Kasumi-1 (cell line): Measurements from ENCODE around the gene INSC.

Experiments
- DNase-seq, 2 experiments: peaks; one replicate each; lab custom pipeline; 2025; lab: John Stamatoyannopoulos, UW

INSC gene

DNA sequence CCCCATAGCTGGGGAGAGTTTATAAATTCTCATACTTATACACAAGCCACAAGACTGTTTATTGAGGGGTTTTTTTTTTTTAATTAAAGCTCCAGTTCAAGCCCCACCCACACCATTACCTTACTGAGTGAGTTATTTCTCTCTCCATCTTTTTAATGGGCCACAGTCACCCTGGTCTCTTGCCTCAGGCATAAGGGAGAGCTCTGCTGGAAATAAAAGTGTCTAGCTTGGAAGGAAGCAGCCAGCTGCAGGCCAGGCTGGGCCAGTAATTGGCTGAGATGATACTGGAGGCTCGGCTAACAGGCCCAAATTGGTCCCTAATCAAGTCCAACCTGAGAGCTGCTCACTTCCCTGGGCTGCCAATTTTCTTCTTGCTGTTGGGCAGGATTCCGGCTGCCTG lies 174.1 kb downstream of the INSC start:
- DNase-seq, result no peak

DNA sequence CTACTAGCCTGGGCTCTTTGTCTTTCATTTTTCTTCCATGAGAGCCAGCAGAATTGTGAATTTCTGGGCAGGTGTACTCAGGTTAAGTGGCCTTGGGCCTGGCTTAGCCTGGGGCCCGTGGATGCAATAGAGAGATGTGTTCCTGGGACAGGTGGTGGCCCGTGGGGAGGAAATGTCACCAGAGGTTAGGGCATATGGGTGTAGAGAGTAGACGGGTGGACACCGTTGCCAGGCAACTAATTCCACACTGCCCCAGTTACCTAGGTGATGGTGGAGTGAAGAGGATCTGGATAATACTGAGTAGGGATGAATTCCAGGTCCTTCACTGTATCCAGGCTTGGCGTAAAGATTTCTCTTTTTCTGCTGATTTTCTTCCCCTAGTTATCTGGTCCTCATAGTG lies 175.0 kb downstream of the INSC start:
- DNase-seq, result no peak

DNA sequence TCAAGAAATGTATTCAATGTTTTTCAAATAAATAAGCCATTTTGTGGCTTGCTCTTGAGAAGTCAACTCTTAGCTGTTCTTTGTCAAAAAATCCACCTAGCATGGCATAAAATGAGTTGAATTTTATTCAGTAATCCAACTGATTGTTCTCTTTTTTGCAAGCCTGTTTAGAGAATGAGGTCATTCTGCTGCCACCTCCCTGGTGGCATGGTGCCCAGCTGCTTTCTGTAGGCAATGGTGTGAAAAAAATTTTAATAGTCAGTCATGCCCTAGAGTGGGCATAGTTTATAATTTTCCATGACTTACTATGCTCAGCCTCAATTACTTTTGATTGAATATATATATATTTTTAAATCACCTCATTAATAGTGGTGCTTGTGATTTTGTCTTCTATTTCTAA lies 177.2 kb downstream of the INSC start:
- DNase-seq, result no peak

DNA sequence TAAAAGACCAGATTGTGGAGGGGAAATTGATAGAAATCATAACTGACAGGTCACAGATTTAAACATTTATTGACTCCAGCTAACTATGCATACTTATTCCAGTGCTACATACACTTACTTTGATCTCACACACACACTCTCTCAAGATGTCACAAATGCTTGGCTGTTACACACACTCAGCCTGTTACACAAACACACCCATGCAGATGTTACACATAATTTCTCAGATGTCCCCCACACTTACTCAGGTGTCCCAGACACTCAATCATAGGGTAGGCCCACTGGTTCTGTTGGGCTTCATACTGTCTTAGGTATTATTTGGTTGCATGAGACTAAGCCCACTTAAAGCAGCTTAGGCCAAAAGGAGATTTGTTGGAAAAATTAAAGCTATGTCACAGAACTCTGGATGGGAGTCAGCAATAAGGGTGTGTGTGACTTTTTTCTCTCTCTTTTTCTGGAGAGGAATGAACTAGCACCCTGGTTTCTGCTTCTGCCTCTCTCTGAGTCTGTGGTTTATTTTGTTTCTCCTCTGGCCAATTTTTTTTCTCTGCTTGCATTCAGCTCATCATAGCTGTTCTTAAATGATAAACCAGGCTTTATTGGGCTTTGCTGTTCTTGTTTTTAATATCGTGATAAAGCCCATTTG lies 179.4 kb downstream of the INSC start:
- no peak for DNase-seq

DNA sequence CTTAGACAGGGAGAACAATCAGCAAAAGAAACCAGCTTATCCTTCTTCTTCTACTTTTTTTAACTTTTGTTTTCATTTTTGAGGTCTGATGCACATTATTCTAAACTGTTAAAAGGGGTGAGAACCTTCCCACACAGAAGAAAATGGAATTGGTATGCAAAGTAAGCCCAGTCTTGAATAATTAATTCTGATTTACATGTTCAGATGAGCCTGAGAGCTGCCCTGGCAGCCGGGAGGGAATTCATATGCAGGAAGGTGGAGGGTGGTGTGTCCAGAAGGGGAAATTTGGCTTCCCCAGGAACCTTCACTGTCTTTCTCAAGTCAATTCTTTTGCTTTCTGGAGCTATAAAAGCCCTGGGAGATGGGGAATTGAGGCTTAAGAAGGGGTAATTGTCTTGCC lies 181.0 kb downstream of the INSC start:
- DNase-seq, result no peak
